Measurements from ENCODE around the gene ATP6V0E1.
"Not testable (repeated sequence)": the region's sequence is repeated elsewhere in the genome, so short reads cannot be mapped to it uniquely, and the experiment has no call there.

ATP6V0E1 gene

GRCh38 chr5:173075137-173075843 is 91.7 kb downstream of the ATP6V0E1 start:
- no peak overlapping the region for H3K9ac ChIP-seq (ENCODE audit: low read length)
- peaks cover 13% of the 10 kb centered on the region; the same call in 1 of the 2 replicates for H4K20me1 ChIP-seq (ENCODE audit: insufficient read depth, low read length)
- no peak overlapping the region for H3K4me2 ChIP-seq (ENCODE audit: low read length)
- no peak overlapping the region for H2AFZ ChIP-seq (ENCODE audit: low read depth, low read length)
- H3K4me3 ChIP-seq (ENCODE audit: low read length) = no peak overlapping the region
- H3K27me3 ChIP-seq (ENCODE audit: low read depth, low read length) = no peaks in the 10 kb centered on the region
- H3K9me3 ChIP-seq (ENCODE audit: insufficient read depth, low read length) = no peaks in the 10 kb centered on the region
- TF ChIP-seq CTCF (IDR thresholded peaks at IDR 0.05; ENCODE audit: low read depth, low read length) (no peak), EZH2phosphoT487 (IDR thresholded peaks at IDR 0.05; ENCODE audit: low read depth) (no peak)
- no peaks in the 10 kb centered on the region for H3K36me3 ChIP-seq (replicated peaks; ENCODE audit: low read depth, low read length)
- no peak overlapping the region for H3K27ac ChIP-seq (ENCODE audit: low read length)
- H3K79me2 ChIP-seq (ENCODE audit: low read length) = no peaks in the 10 kb centered on the region
- no peaks in the 10 kb centered on the region for H3K4me1 ChIP-seq (ENCODE audit: low read length)

GRCh38 chr5:173075970-173076369 is 92.4 kb downstream of the ATP6V0E1 start:
- Histone ChIP-seq H3K36me3 (replicated peaks; ENCODE audit: low read depth, low read length) (no peaks in the 10 kb centered on the region), H3K27me3 (ENCODE audit: low read depth, low read length) (no peaks in the 10 kb centered on the region), H3K4me2 (ENCODE audit: low read length) (no peak overlapping the region), H3K9me3 (ENCODE audit: insufficient read depth, low read length) (no peaks in the 10 kb centered on the region), H3K9ac (ENCODE audit: low read length) (no peak overlapping the region), H3K4me1 (ENCODE audit: low read length) (no peaks in the 10 kb centered on the region), H3K4me3 (ENCODE audit: low read length) (no peak overlapping the region), H3K79me2 (ENCODE audit: low read length) (no peaks in the 10 kb centered on the region), H4K20me1 (ENCODE audit: insufficient read depth, low read length) (peaks cover 9% of the 10 kb centered on the region; the same call in 1 of the 2 replicates), H2AFZ (ENCODE audit: low read depth, low read length) (no peak overlapping the region), H3K27ac (ENCODE audit: low read length) (no peak overlapping the region)
- TF ChIP-seq CTCF (IDR thresholded peaks at IDR 0.05; ENCODE audit: low read depth, low read length) (no peak), EZH2phosphoT487 (IDR thresholded peaks at IDR 0.05; ENCODE audit: low read depth) (no peak)

GRCh38 chr5:173076471-173076870 is 92.9 kb downstream of the ATP6V0E1 start:
- H3K36me3 ChIP-seq (replicated peaks; ENCODE audit: low read depth, low read length); H3K4me3 ChIP-seq (ENCODE audit: low read length); H3K27ac ChIP-seq (ENCODE audit: low read length); H3K4me1 ChIP-seq (ENCODE audit: low read length); H4K20me1 ChIP-seq (ENCODE audit: insufficient read depth, low read length); H3K79me2 ChIP-seq (ENCODE audit: low read length); H3K9me3 ChIP-seq (ENCODE audit: insufficient read depth, low read length); H3K27me3 ChIP-seq (ENCODE audit: low read depth, low read length); H3K9ac ChIP-seq (ENCODE audit: low read length); H3K4me2 ChIP-seq (ENCODE audit: low read length); H2AFZ ChIP-seq (ENCODE audit: low read depth, low read length): not testable (repeated sequence)

GRCh38 chr5:173078878-173079277 is 95.3 kb downstream of the ATP6V0E1 start:
- no peaks in the 10 kb centered on the region for H3K9me3 ChIP-seq (ENCODE audit: insufficient read depth, low read length)
- no peak overlapping the region for H3K27ac ChIP-seq (ENCODE audit: low read length)
- H3K4me3 ChIP-seq (ENCODE audit: low read length) = no peak overlapping the region
- H2AFZ ChIP-seq (ENCODE audit: low read depth, low read length) = no peak overlapping the region
- peaks cover 9% of the 10 kb centered on the region; the same call in 1 of the 2 replicates for H4K20me1 ChIP-seq (ENCODE audit: insufficient read depth, low read length)
- H3K36me3 ChIP-seq (replicated peaks; ENCODE audit: low read depth, low read length) = peaks cover 4% of the 10 kb centered on the region
- no peaks in the 10 kb centered on the region for H3K79me2 ChIP-seq (ENCODE audit: low read length)
- H3K9ac ChIP-seq (ENCODE audit: low read length) = no peak overlapping the region
- H3K4me1 ChIP-seq (ENCODE audit: low read length) = no peaks in the 10 kb centered on the region
- TF ChIP-seq CTCF (IDR thresholded peaks at IDR 0.05; ENCODE audit: low read depth, low read length) = no peak
- TF ChIP-seq EZH2phosphoT487 (IDR thresholded peaks at IDR 0.05; ENCODE audit: low read depth) = no peak
- H3K27me3 ChIP-seq (ENCODE audit: low read depth, low read length) = no peaks in the 10 kb centered on the region
- no peak overlapping the region for H3K4me2 ChIP-seq (ENCODE audit: low read length)

All from OCI-LY3 (cell line).